GM18858 (cell line): ENCODE results near the gene ITPR1.
A peak's percentile ranks its signal among the peaks of the same experiment; 100 is the strongest.
"Not testable (repeated sequence)": the region's sequence is repeated elsewhere in the genome, so short reads cannot be mapped to it uniquely, and the experiment has no call there.

Source experiments
- ATAC-seq: cut with Tn5 transposase; IDR thresholded peaks from one replicate; pipeline ENCODE4 v1.9.1; 2021; ENCODE audit not compliant: unreplicated experiment

The ITPR1 gene

GRCh38 chr3:4753073-4753691 is 260.0 kb downstream of the ITPR1 start:
- ATAC-seq = no peak

- peak; percentile 79 for ATAC-seq
Observed at GRCh38 chr3:4754180-4755086, 261.3 kb downstream of the ITPR1 start.

DNA sequence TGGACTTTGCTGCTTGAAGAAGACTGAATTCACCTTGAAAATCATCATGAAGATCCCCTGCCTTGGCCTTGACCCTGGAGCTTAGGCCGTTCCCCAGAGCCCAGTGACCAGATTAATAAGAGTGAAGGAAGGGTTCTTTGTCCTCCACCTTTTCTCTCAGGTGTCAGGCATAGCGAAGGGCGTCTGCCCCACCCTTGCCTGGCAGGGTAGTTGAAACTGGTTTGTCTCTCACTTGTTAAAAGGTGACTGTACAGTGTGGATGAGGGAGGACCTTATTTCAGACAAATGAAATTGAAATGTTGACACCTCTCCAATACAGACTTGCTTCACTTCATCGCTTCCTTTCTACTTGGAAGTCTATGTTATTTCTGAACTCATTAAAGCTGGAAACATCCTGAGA is 262.4 kb downstream of the ITPR1 start:
- ATAC-seq = no peak

DNA sequence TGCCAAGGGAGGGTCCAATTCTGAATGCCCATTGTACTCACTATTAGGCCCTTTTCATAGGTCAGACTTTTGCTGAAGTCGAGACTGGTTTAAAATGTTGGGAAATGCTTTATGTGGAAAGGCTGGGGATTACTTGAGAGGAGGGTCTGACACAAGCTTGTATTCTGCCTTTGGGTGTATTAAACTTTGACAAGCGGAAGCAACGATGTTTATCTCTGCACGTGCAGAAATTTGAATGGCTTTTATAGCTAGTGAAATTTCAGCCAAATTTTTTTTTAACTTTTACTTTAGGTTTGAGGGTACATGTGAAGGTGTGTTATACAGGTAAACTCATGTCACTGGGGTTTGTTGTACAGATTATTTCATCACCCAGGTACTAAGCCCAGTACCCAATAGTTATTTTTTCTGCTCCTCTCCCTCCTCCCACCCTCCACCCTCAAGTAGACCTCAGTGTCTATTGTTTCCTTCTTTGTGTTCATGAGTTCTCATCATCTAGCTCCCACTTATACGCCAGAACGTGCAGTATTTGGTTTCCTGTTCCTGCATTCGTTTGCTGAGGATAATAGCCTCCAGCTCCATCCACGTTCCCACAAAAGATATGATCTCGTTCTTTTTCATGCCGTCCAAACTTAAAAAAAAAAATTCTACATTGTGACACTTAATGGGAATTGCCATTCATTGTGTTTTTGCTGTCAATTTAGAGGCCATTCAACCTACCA is 263.1 kb downstream of the ITPR1 start:
- no peak for ATAC-seq

DNA sequence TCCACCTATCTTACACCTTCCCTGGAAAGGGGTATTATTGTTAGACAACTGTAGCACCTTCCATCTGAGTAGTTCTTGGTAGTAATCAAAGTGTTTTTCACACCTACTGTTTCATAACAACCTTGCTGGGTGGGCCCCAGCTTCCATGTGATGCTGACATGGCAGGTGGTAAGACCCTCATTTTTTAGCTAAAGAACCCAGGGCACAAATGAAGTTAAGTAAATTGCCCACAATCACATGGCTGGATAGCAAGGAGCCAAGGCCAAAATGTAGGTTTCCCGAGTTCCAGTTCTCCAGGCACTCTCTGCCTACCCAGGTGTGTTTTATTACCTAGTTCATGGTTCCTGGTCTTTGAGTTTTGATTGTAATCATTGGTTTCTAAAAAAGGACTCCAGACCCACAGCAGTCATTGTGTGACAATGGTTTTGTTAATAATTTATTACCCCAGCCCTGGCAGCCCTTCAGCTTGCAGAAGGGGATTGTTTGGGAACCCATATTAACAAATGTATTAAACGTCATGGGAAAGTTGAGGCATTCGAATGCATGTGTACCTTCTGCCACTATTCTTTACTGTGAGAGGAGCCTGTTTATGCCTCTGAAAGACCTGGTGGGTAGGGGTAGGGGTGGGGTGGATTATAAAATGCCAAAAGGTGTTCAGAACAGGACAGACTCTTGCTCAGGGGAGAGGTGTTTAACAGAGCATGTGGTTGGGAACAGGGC is 263.9 kb downstream of the ITPR1 start:
- no peak for ATAC-seq

GRCh38 chr3:4757575-4758248 is 264.6 kb downstream of the ITPR1 start:
- no peak for ATAC-seq

- no peak for ATAC-seq
Observed at GRCh38 chr3:4758249-4758860, 265.2 kb downstream of the ITPR1 start.

DNA sequence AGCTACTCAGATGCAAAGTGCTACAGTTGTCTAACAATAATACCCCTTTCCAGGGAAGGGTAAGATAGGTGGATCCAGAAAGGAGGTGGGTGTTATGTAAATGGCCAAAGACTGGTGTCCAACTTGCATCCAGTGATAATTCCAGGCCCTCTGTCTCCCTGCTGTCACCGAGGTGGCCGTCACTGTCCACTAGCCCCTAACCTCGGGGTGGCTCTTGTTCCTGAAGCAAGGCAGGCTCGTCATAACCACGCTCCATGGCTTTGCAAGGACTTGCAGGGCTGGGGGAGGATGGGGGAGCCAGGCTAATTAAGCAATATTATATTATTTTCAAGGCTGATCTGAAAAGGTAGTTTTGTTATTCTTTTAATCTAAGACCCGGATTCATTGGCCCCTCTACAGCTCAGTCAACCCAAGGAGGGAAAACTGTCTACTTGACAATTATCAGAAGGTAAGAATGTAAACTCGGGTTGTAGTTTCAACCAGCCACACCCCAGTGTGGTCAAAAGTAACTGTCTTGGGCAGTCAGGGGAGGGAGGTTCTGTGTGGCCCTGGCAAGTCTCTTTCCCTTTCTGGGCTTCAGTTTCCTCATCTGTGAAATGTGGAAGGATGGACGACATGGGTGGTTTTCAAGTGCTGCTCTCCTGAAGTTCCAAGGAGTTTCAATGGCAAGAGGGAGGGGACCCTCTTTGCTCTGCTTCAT is 266.0 kb downstream of the ITPR1 start:
- no peak for ATAC-seq

GRCh38 chr3:4759689-4760312 is 266.7 kb downstream of the ITPR1 start:
- no peak for ATAC-seq

- ATAC-seq = no peak
Observed at GRCh38 chr3:4761759-4762158, 268.6 kb downstream of the ITPR1 start.

DNA sequence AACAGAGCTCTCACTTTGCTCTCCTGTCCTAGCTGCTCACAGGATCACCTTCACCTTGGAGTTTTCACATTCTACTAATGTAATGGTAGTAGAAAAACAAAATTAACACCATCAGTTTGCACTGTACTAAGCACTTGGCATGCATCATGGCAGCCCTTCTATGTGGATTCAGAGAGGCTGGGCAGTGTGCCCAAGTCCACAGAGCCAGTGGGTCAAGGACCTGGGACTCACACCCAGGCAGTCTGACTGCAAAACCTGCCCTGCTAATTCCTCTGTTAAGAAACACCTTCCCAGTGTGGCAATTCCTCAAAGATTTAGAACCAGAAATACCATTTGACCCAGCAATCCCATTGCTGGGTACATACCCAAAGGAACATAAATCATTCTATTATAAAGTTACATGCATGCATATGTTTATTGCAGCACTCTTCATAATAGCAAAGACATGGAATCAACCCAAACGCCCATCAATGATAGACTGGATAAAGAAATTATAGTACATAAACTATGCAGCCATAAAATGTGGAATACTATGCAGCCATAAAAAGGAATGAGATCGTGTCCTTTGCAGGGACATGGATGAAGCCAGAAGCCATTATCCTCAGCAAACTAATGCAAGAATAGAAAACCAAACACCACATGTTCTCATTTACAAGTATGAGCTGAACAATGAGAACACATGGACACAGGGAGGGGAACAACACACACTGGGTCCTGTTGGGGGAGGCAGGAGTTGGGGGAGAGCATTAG is 269.5 kb downstream of the ITPR1 start:
- not testable (repeated sequence) for ATAC-seq

GRCh38 chr3:4763604-4764247 is 270.6 kb downstream of the ITPR1 start:
- no peak for ATAC-seq

DNA sequence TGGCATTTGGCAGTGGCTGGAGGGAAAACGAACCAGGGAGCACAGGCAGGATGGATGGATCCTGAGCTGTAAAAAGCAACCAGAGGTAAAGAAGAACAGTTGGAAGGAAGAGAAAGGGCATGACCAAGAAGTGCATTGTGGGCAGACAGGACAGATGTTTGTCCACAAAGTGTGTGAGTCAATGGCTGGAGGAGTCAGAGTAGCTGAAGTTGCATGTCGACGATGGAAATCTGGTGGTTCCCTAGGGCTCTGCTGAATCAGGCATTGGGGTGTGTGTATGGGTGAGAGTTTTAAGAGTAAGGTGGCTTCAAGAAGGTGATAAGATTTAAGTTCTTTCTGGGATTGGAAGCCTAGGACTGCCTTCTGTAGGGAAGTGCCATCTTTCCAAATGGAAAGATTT is 272.1 kb downstream of the ITPR1 start:
- ATAC-seq = no peak

- no peak for ATAC-seq
Observed at GRCh38 chr3:4766263-4766662, 273.1 kb downstream of the ITPR1 start.

- no peak for ATAC-seq
Observed at GRCh38 chr3:4766716-4767499, 273.8 kb downstream of the ITPR1 start.

- ATAC-seq = no peak
Observed at GRCh38 chr3:4768021-4768420, 274.9 kb downstream of the ITPR1 start.

- ATAC-seq = no peak
Observed at GRCh38 chr3:4768521-4768920, 275.4 kb downstream of the ITPR1 start.
